Measurements from ENCODE around the gene ZDHHC11B.

GRCh38 chr5:669842-670395 lies 114.6 kb downstream of the ZDHHC11B start:
- TF ChIP-seq POLR2A (IDR thresholded peaks at IDR 0.05; ENCODE audit: extremely low read depth, insufficient read length) (no peak), CTCF (IDR thresholded peaks at IDR 0.05; ENCODE audit: low read depth, low read length) (no peak), MYC (IDR thresholded peaks at IDR 0.05; ENCODE audit: low read depth, low read length) (no peak)

Data from NB4 (cell line).